Sigmoid colon (tissue), 4 donors: ENCODE data around the gene DTX1.

Source experiments
- EP300 ChIP-seq, 4 donors: sonication (generic); formaldehyde crosslinking; IDR thresholded peaks; one replicate each; pipeline ENCODE4 v1.6.1; 2017; ENCODE audit warnings: antibody characterized with exemption in 4 of 4
- POLR2A ChIP-seq, 2 donors: fragments of 450-650 bp; IDR thresholded peaks; one replicate each; pipeline ENCODE4 v1.6.1; 2016; ENCODE audit warnings: antibody characterized with exemption in 2 of 2, mild to moderate bottlenecking in 2 of 2, moderate library complexity in 2 of 2
- TF ChIP-seq, protein P1 (sequence below), 4 experiments: fragments of 450-650 bp in 3 of 4; fragments of 200-600 bp in 1 of 4; IDR thresholded peaks; one replicate each; pipeline ENCODE4 v1.5.1; 2016 to 2019; ENCODE audit warnings: antibody characterized with exemption in 4 of 4, mild to moderate bottlenecking in 3 of 4, moderate library complexity in 2 of 4

DNA sequence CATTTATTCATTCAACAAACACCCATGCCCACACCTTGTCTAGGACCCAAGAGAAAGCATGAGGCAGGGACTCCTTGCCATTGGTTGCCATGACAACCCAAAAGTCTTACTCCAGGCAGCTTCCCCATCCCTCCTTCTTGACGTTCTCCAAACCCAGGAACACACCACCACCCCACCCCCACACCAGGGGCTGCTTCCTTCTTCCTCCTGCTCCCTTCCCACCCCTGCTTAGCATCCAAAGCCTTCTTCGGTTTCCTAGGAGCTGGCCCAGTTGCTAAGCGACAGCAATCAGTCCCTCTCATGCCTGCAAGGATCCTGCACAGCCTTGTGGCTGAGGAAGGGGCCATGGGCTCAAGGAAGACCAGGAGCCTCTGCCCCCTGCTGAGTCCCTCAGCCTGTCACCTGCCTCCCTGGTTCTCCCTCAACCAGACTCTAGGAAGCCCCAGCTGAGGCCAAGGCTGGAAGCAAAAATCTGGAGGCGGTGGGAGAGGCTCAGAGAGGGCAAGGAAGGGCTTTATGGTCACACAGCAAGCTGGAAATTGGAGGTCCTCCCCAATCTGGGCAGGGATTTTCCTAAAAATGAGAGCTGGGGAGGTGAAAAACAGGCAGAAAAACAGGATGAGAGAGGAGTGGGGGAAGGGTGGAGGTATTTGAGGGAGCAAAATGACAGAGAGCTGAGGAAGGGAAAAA, 63.6 kb downstream of the DTX1 start:
- TF ChIP-seq POLR2A (IDR thresholded peaks at IDR 0.05) (no peak), EP300 (IDR thresholded peaks at IDR 0.05) (no peak)
- TF ChIP-seq, protein P1, sequence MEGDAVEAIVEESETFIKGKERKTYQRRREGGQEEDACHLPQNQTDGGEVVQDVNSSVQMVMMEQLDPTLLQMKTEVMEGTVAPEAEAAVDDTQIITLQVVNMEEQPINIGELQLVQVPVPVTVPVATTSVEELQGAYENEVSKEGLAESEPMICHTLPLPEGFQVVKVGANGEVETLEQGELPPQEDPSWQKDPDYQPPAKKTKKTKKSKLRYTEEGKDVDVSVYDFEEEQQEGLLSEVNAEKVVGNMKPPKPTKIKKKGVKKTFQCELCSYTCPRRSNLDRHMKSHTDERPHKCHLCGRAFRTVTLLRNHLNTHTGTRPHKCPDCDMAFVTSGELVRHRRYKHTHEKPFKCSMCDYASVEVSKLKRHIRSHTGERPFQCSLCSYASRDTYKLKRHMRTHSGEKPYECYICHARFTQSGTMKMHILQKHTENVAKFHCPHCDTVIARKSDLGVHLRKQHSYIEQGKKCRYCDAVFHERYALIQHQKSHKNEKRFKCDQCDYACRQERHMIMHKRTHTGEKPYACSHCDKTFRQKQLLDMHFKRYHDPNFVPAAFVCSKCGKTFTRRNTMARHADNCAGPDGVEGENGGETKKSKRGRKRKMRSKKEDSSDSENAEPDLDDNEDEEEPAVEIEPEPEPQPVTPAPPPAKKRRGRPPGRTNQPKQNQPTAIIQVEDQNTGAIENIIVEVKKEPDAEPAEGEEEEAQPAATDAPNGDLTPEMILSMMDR (IDR thresholded peaks at IDR 0.05) = no peak
